Gastrocnemius medialis (tissue), 4 donors: Measurements from ENCODE around the gene TMEM132A. TPM values are rescaled to one million over a fixed set of nuclear protein-coding genes. Genes with fewer than 3 reads are reported as not detected.

Experiments used
- ATAC-seq, 2 donors: fragments of 150-250 bp; one replicate each; pipeline ENCODE4 v1.9.1; 2016
- DNase-seq, 2 donors: peaks; one replicate each; pipeline ENCODE4 v3.0.0-alpha.2; 2019
- H3K27ac ChIP-seq, 4 donors: fragments of 200-600 bp; sonication (generic); 1 replicate in 1 of 4; 2 replicates in 3 of 4; pipeline ENCODE4 v1.5.1; 2016 to 2018; ENCODE audit warnings: mild to moderate bottlenecking in 2 of 4, moderate library complexity in 1 of 4
- H3K27me3 ChIP-seq, 3 donors: fragments of 200-600 bp; sonication (generic) in 2 of 3; 1 replicate in 1 of 3; 2 replicates in 2 of 3; pipeline versions ENCODE4 v1.5.1 to v1.6.0; 2016 to 2019; ENCODE audit warnings: mild to moderate bottlenecking in 1 of 3, moderate library complexity in 1 of 3
- H3K36me3 ChIP-seq, 2 donors: fragments of 200-600 bp; sonication (generic) in 1 of 2; one replicate each; pipeline ENCODE4 v1.5.1; 2017 to 2018
- H3K4me1 ChIP-seq, 2 donors: fragments of 200-600 bp; sonication (generic) in 1 of 2; one replicate each; pipeline ENCODE4 v1.5.1; 2016 to 2017; ENCODE audit warnings: mild to moderate bottlenecking in 2 of 2
- H3K4me3 ChIP-seq, 4 donors: fragments of 200-600 bp; sonication (generic) in 3 of 4; 1 replicate in 1 of 4; 2 replicates in 3 of 4; pipeline ENCODE4 v1.5.1; 2016 to 2019; ENCODE audit warnings: mild to moderate bottlenecking in 2 of 4
- H3K9me3 ChIP-seq, 3 donors: fragments of 200-600 bp; sonication (generic) in 2 of 3; 1 replicate in 1 of 3; 2 replicates in 2 of 3; pipeline ENCODE4 v1.5.1; 2016 to 2019
- CTCF ChIP-seq, 5 experiments: fragments of 450-650 bp in 3 of 5; fragments of 200-600 bp in 2 of 5; sonication (generic) in 2 of 5; IDR thresholded peaks in 4 of 5; conservative IDR thresholded peaks in 1 of 5; 1 replicate in 4 of 5; 2 replicates in 1 of 5; pipeline ENCODE4 v1.5.1; 2016 to 2019; ENCODE audit warnings: antibody characterized with exemption in 5 of 5, mild to moderate bottlenecking in 3 of 5, moderate library complexity in 3 of 5
- POLR2A ChIP-seq, 2 donors: fragments of 450-650 bp; IDR thresholded peaks; one replicate each; pipeline ENCODE4 v1.6.1; 2017; ENCODE audit warnings: antibody characterized with exemption in 2 of 2, mild to moderate bottlenecking in 2 of 2, moderate library complexity in 2 of 2
- in situ Hi-C, 4 donors: fragments of 200-750 bp; cut with MboI; loops; one replicate each; pipeline versions ENCODE4 v1.15.0 to v1.8.0; 2017; ENCODE audit warnings: low sequenced_read_pairs in 4 of 4
- intact Hi-C: fragments of 100-400 bp; cut with DNase I; formaldehyde crosslinking; loops from one replicate; pipeline ENCODE4 v1.15.1; 2023; ENCODE audit warnings: low total_unique reads
- total RNA-seq, 4 donors: library from RNA; depleted of rRNA; stranded (reverse); fragments of >200 nt; gene quantifications; one replicate each; pipeline versions ENCODE4 v1.1.0 to v1.2.3, GENCODE V29; 2016

Gene TMEM132A
- total RNA-seq, 4 donors from 2014 or later = 2.5 to 3.7 (median 3.1) TPM

- intact Hi-C loops = no loop called here
- Histone ChIP-seq H3K27ac (peak overlapping the region in 2 of 4 donors; percentile 34 to 47), H3K9me3 (no peaks in the 10 kb centered on the region), H3K4me1 (peaks cover 53 to 61% of the 10 kb centered on the region in 2 donors), H3K27me3 (no peaks in the 10 kb centered on the region), H3K4me3 (no peak overlapping the region), H3K36me3 (peaks cover 0 to 36% of the 10 kb centered on the region in 2 donors)
- in situ Hi-C loops = loop anchor here in 1 of 4 donors (25.0 kb wide), 1 partner anchor 243 kb away; the partner anchor contains the start of gene VPS37C
- peak in 1 of 2 donors; percentile 5 for DNase-seq
- TF ChIP-seq POLR2A (IDR thresholded peaks at IDR 0.05) (no peak), CTCF (IDR thresholded peaks at IDR 0.05 in 4 of 5, conservative IDR thresholded peaks at IDR 0.05 in 1 of 5) (no peak)
- no peak for ATAC-seq
Measured at GRCh38 chr11:60919320-60919719, 4.9 kb upstream of the TMEM132A start.

- in situ Hi-C loops (loop anchor here in 1 of 4 donors (25.0 kb wide), 1 partner anchor 242 kb away; the partner anchor contains the start of gene VPS37C), intact Hi-C loops (no loop called here)
- peak overlapping the region in 2 of 4 donors; percentile 2 to 34 for H3K27ac ChIP-seq
- H3K27me3 ChIP-seq = peaks cover 0 to 5% (median 5%) of the 10 kb centered on the region in 3 donors
- H3K36me3 ChIP-seq = peaks cover 0 to 36% of the 10 kb centered on the region in 2 donors
- no peak for TF ChIP-seq POLR2A (IDR thresholded peaks at IDR 0.05)
- TF ChIP-seq CTCF (IDR thresholded peaks at IDR 0.05 in 4 of 5, conservative IDR thresholded peaks at IDR 0.05 in 1 of 5) = no peak
- ATAC-seq = no peak
- DNase-seq = no peak
- H3K4me3 ChIP-seq = no peak overlapping the region
- peaks cover 52 to 63% of the 10 kb centered on the region in 2 donors for H3K4me1 ChIP-seq
- H3K9me3 ChIP-seq = no peaks in the 10 kb centered on the region
Measured at GRCh38 chr11:60919956-60920355, 4.3 kb upstream of the TMEM132A start.

- H3K4me1 ChIP-seq = peaks cover 39 to 55% of the 10 kb centered on the region in 2 donors
- in situ Hi-C loops (loop anchor here in 1 of 4 donors (25.0 kb wide), 1 partner anchor 241 kb away; the partner anchor contains the start of gene VPS37C), intact Hi-C loops (no loop called here)
- TF ChIP-seq POLR2A (IDR thresholded peaks at IDR 0.05) (no peak), CTCF (IDR thresholded peaks at IDR 0.05 in 4 of 5, conservative IDR thresholded peaks at IDR 0.05 in 1 of 5) (no peak)
- H3K27ac ChIP-seq = no peak overlapping the region
- DNase-seq (no peak), ATAC-seq (no peak)
- no peaks in the 10 kb centered on the region for H3K9me3 ChIP-seq
- H3K27me3 ChIP-seq = peaks cover 7 to 17% (median 16%) of the 10 kb centered on the region in 3 donors
- H3K4me3 ChIP-seq = no peak overlapping the region
- peaks cover 0 to 36% of the 10 kb centered on the region in 2 donors for H3K36me3 ChIP-seq
Measured at GRCh38 chr11:60921259-60921658, 3.0 kb upstream of the TMEM132A start.

- H3K27me3 ChIP-seq = peaks cover 7 to 22% (median 21%) of the 10 kb centered on the region in 3 donors
- no peak for TF ChIP-seq CTCF (IDR thresholded peaks at IDR 0.05 in 4 of 5, conservative IDR thresholded peaks at IDR 0.05 in 1 of 5)
- no peak for TF ChIP-seq POLR2A (IDR thresholded peaks at IDR 0.05)
- no peak for ATAC-seq
- in situ Hi-C loops = loop anchor here in 1 of 4 donors (25.0 kb wide), 1 partner anchor 240 kb away; the partner anchor contains the start of gene VPS37C
- H3K4me1 ChIP-seq = peaks cover 33 to 49% of the 10 kb centered on the region in 2 donors
- intact Hi-C loops = no loop called here
- no peaks in the 10 kb centered on the region for H3K9me3 ChIP-seq
- H3K4me3 ChIP-seq = no peak overlapping the region
- H3K36me3 ChIP-seq = peaks cover 0 to 36% of the 10 kb centered on the region in 2 donors
- DNase-seq = no peak
- H3K27ac ChIP-seq = no peak overlapping the region
Measured at GRCh38 chr11:60921777-60922335, 2.4 kb upstream of the TMEM132A start.
